Natural killer cell (primary cell): ENCODE data around the gene RAP1GAP. TPM values are rescaled to one million over a fixed set of nuclear protein-coding genes. Genes with fewer than 3 reads are reported as not detected.

ENCODE experiments used
- ATAC-seq, 3 donors: fragments of 150-1000 bp in 2 of 3; fragments of 200-7000 bp in 1 of 3; cut with Tn5 transposase; 1 replicate in 1 of 3; 2 replicates in 2 of 3; pipeline ENCODE4 v1.10.0; 2021; ENCODE audit warnings: mild to moderate bottlenecking in 2 of 3, moderate library complexity in 2 of 3
- DNase-seq, 2 donors: peaks; one replicate each; pipeline versions ENCODE4 v3.0.0 to v3.0.0-alpha.2; 2013 to 2021; ENCODE audit warnings: mixed read lengths in 1 of 2
- H3K27ac ChIP-seq: one replicate; pipeline ENCODE4 v1.5.1; 2013; ENCODE audit warnings: mild to moderate bottlenecking, low read length
- H3K27me3 ChIP-seq: one replicate; pipeline ENCODE4 v1.6.1; 2013; ENCODE audit warnings: low read length; ENCODE audit not compliant: control insufficient read depth, insufficient read depth
- H3K36me3 ChIP-seq: one replicate; pipeline ENCODE4 v1.6.1; 2013; ENCODE audit warnings: low read length; ENCODE audit not compliant: control insufficient read depth, insufficient read depth
- H3K4me1 ChIP-seq: one replicate; pipeline ENCODE4 v1.6.1; 2013; ENCODE audit warnings: low read length; ENCODE audit not compliant: control insufficient read depth, insufficient read depth
- H3K4me3 ChIP-seq: one replicate; pipeline ENCODE4 v1.5.1; 2013; ENCODE audit warnings: low read length
- H3K9me3 ChIP-seq: one replicate; pipeline ENCODE4 v1.6.1; 2013; ENCODE audit warnings: low read length; ENCODE audit not compliant: control insufficient read depth, insufficient read depth
- H3K27ac Mint-ChIP-seq, 2 donors: one replicate each; pipeline ENCODE4 v1.8.0; 2022; ENCODE audit warnings: mild to moderate bottlenecking in 2 of 2, mixed read lengths in 2 of 2, moderate library complexity in 1 of 2
- H3K27me3 Mint-ChIP-seq, 2 donors: one replicate each; pipeline ENCODE4 v1.8.0; 2022; ENCODE audit warnings: low read depth in 2 of 2, mixed read lengths in 2 of 2
- H3K36me3 Mint-ChIP-seq: one replicate; pipeline ENCODE4 v1.8.0; 2022; ENCODE audit warnings: mixed read lengths
- H3K4me1 Mint-ChIP-seq, 2 donors: one replicate each; pipeline ENCODE4 v1.8.0; 2022; ENCODE audit warnings: mixed read lengths in 2 of 2
- H3K4me3 Mint-ChIP-seq: one replicate; pipeline ENCODE4 v1.8.0; 2022; ENCODE audit warnings: mild to moderate bottlenecking, moderate library complexity, mixed read lengths
- H3K9me3 Mint-ChIP-seq, 2 donors: one replicate each; pipeline ENCODE4 v1.8.0; 2022; ENCODE audit warnings: mixed read lengths in 2 of 2
- CTCF ChIP-seq: fragments of 200-600 bp; IDR thresholded peaks from one replicate; pipeline ENCODE4 v1.8.0; 2022; ENCODE audit warnings: antibody characterized with exemption
- WGBS: methylation state at CpG from one replicate; pipeline ENCODE4 v1.1.7; 2013; ENCODE audit warnings: missing lambda C conversion rate; ENCODE audit not compliant: insufficient coverage; 5-methylcytosine and 5-hydroxymethylcytosine counted together
- intact Hi-C: fragments of 100-400 bp; cut with micrococcal nuclease; formaldehyde crosslinking; loops from one replicate; pipeline ENCODE4 v1.14.2; 2022
- total RNA-seq, 4 donors: library from RNA; stranded (reverse); fragments of 120-200 nt in 1 of 4; gene quantifications; one replicate each; pipeline versions ENCODE4 v1.2.3 to v1.2.4, GENCODE V29; 2013 to 2022

Gene RAP1GAP
- total RNA-seq, 3 donors from 2014 or later (not counting 1 experiment from before 2014, with no cell fraction given) = 0.47 to 1.1 TPM; not detected in 1

GRCh38 chr1:21617126-21617738, 51.9 kb downstream of the RAP1GAP start:
- Mint-ChIP-seq H3K9me3 (no peaks in the 10 kb centered on the region), H3K4me3 (no peak overlapping the region), H3K27ac (no peak overlapping the region), H3K36me3 (no peaks in the 10 kb centered on the region), H3K27me3 (peaks cover 8 to 18% of the 10 kb centered on the region in 2 donors), H3K4me1 (no peaks in the 10 kb centered on the region)
- DNase-seq (no peak), ATAC-seq (no peak)
- TF ChIP-seq CTCF = no peak
- Histone ChIP-seq H3K27ac (no peak overlapping the region), H3K4me3 (no peak overlapping the region), H3K4me1 (no peaks in the 10 kb centered on the region), H3K36me3 (no peaks in the 10 kb centered on the region), H3K9me3 (no peaks in the 10 kb centered on the region), H3K27me3 (no peaks in the 10 kb centered on the region)
- intact Hi-C loops = no loop called here
- WGBS = 87% methylated on average over 15 of the region's 16 CpGs

GRCh38 chr1:21616372-21616771, 52.8 kb downstream of the RAP1GAP start:
- intact Hi-C loops = no loop called here
- H3K27me3 Mint-ChIP-seq = peaks cover 8 to 14% of the 10 kb centered on the region in 2 donors
- no peaks in the 10 kb centered on the region for H3K36me3 Mint-ChIP-seq
- Histone ChIP-seq H3K4me3 (no peak overlapping the region), H3K27ac (no peak overlapping the region), H3K4me1 (no peaks in the 10 kb centered on the region), H3K9me3 (no peaks in the 10 kb centered on the region), H3K27me3 (no peaks in the 10 kb centered on the region), H3K36me3 (no peaks in the 10 kb centered on the region)
- no peak for TF ChIP-seq CTCF
- 60% methylated on average over 8 of the region's 8 CpGs for WGBS
- no peak for DNase-seq
- no peaks in the 10 kb centered on the region for H3K9me3 Mint-ChIP-seq
- H3K4me3 Mint-ChIP-seq = no peak overlapping the region
- no peaks in the 10 kb centered on the region for H3K4me1 Mint-ChIP-seq
- ATAC-seq = no peak
- H3K27ac Mint-ChIP-seq = no peak overlapping the region

GRCh38 chr1:21614419-21615115, 54.6 kb downstream of the RAP1GAP start:
- Mint-ChIP-seq H3K27me3 (peaks cover 0 to 8% of the 10 kb centered on the region in 2 donors), H3K4me1 (no peaks in the 10 kb centered on the region), H3K4me3 (no peak overlapping the region), H3K9me3 (no peaks in the 10 kb centered on the region), H3K36me3 (no peaks in the 10 kb centered on the region), H3K27ac (no peak overlapping the region)
- Histone ChIP-seq H3K27me3 (no peaks in the 10 kb centered on the region), H3K4me1 (no peaks in the 10 kb centered on the region), H3K9me3 (no peaks in the 10 kb centered on the region), H3K27ac (no peak overlapping the region), H3K36me3 (no peaks in the 10 kb centered on the region), H3K4me3 (no peak overlapping the region)
- no peak for DNase-seq
- no peak for ATAC-seq
- no peak for TF ChIP-seq CTCF
- WGBS = 86% methylated on average over 11 of the region's 11 CpGs
- intact Hi-C loops = no loop called here
